ENCODE results near the gene ADAMTS18.

- TF ChIP-seq ZNF75A (CRISPR knock-in tag; IDR thresholded peaks at IDR 0.05) (no peak), NR1H2 (CRISPR knock-in tag; IDR thresholded peaks at IDR 0.05) (no peak), HDGF (IDR thresholded peaks at IDR 0.05) (no peak), AFF1 (IDR thresholded peaks at IDR 0.05; ENCODE audit: low read depth in 1 of 2, partially characterized antibody in 2 of 2) (no peak), DDX20 (tag; IDR thresholded peaks at IDR 0.05; ENCODE audit: low read depth) (no peak), ZNF146 (CRISPR knock-in tag; IDR thresholded peaks at IDR 0.05; ENCODE audit: unreplicated experiment) (no peak), DPF2 (IDR thresholded peaks at IDR 0.05) (no peak), POLR2A (conservative IDR thresholded peaks at IDR 0.05) (no peak)
Measured at GRCh38 chr16:77302249-77302648, 132.6 kb downstream of the ADAMTS18 start.
